Measurements from ENCODE around the gene MEGF10.

MEGF10 gene

DNA sequence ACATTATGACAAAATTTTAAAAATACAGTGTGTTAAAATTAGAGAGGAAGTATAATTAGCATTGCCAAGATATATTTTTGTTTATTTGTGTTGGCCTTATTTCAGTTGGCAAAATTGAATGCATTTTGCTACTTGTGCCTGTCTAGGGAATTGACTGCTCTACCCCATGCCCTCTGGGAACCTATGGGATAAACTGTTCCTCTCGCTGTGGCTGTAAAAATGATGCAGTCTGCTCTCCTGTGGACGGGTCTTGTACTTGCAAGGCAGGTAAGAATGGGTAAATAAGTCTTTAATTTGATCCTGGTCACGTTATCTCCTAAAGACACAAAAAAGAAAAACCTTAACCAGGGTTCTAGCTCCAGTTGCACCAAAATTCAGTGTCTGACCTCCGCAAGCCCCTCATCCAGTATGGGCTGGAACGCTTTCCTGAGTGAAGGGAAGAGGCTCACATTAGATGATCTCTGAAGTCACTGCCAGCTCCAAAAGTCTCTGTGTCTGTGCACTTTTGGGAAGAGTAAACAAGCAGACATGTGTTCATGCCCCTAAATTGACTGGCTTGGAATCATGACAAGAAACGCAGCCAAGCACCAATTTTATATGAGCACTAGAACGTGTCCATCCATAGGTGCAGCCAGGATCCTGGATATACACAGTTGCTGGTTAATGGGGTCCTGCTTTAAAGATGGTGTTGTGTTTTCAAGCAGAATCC is 128.5 kb downstream of the MEGF10 start:
- no peak for DNase-seq

DNA sequence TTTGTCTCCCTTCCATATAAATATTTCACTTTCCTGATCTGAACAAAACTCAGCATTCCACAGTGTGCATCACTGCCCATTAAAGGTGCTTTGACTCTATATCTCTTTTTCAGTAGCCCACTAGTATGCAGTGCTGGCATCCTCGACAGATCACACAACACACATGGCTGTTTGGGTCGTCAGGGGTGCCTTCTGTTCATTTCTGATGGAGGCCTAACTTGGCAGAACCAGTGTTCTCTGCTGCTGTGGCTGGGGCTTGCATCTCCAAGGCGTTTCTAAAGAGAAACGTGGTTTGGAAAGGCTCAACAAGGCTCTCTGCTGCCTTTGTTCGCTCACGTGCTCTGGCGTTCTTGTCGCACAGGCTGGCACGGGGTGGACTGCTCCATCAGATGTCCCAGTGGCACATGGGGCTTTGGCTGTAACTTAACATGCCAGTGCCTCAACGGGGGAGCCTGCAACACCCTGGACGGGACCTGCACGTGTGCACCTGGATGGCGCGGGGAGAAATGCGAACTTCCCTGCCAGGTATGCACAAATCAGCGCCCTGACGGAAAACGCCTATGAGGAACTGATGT is 129.2 kb downstream of the MEGF10 start:
- no peak for DNase-seq

DNA sequence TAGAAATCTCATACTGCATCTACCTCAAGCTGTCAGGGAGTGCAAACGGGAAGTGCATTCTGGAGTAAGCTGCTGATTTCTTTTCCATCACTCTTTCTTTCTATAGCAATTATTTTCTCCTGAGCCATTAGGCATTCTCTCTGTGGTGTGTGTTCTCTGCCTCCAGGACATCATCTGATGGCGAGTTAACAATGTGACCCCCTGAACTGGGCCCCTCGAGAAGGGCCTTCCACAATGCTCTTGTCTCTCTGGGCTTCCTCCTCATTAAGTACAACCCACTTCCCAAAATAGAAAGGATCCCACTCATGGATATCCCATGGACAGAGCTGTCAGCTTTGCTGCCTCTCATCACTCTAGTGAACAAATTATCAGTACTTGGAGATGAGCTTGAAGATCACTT is 130.2 kb downstream of the MEGF10 start:
- no peak for DNase-seq

DNA sequence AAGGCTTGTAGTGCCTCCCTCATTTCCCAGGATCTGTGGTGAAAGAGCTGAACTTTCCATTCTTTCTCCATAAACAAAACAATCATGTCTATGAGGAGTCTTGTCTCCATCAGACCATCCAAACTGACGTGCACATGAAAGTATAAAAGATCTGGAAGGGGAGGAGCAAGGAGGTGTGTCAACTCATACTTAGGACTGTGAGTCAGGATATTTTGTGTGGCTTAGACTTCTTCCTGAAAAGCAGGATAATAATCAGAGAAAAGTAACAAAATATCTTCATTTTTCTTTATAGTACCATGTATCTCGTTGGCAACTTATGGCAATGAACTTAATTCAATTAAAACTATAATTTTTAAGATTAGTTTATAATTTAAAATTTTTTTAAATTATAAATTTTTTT is 130.9 kb downstream of the MEGF10 start:
- no peak for DNase-seq

DNA sequence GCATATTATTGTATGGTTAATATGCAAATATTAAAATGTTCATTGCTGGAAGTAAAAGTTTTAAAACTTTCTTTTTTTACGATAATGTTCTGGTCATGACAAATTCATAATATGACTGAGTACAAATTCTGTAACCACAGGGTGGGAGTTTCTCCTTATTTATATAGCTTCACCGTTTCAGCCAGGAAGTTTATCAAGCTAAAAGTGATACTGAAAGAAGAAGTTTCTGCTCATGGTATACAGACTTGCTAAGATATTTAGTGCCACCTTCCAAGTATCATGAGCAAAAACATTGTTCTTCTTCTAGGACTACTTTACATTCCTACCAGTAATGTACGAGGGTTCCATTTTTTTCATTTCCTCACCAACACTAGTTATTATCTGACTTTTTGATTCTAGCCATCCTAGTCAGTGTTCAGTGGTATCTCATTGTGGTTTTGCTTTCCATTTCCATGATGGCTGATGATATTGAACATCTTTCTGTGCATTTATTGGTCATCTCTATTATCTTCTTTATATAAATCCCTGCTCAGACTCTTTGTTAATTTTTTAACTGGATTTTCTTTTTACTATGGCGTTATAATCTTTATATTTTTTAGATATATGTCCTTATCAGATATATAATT is 132.7 kb downstream of the MEGF10 start:
- no peak for DNase-seq

DNA sequence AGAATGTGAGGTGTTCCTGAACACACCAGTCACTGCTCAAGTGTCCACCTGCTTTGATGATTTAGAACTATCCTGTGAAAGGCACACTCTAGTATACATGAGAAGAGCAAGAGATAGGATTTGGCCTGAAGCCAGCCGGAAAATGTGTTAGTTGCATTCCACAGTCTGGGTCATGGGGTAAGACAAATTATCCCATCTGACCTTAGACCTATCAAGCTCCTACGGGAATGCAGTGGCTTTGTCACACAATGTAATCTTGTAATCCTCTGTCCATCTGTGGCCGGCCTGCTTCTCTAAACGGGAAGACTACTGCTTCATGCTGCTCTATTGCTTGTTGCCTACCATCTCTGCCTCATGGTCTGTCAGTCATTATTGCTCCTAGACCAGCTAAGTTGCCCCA is 134.4 kb downstream of the MEGF10 start:
- DNase-seq: no peak

DNA sequence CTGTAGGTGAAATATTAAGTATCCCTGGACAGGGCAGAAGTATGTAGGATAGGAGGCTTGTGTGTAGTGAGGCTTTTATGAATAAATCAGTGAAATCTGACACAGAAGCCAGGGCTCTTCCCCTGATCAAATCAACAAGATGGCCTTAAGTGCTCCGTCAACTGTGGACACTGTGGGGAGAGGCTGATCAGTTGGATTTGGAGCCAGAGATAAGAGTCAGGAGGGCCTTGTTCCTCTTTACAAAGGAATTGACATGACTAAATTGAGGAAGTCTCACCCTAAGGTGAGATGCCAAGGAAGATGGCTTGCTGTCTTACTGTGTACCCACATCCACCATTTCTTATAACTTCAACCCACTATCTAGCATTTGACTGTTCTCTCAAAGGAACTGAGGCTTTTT is 135.3 kb downstream of the MEGF10 start:
- no peak for DNase-seq

DNA sequence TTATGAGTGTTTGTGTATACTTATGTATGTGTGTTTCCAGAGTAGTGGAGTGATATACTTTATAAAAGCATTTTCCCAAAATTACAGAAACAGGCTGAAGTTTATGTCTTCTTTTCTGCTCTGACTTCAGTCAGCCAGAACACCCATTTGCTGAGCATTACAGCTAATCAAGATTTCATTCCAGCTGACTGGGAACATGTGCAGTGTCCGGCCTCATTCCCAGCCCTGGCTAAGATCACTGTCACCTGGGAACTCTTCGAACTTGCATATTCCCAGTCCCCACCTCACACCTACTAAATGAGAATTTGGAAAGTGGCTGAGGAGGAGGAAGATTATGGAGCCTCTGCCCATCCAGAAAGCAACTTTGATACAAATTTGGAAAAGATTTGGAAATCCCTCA is 136.1 kb downstream of the MEGF10 start:
- DNase-seq: no peak

DNA sequence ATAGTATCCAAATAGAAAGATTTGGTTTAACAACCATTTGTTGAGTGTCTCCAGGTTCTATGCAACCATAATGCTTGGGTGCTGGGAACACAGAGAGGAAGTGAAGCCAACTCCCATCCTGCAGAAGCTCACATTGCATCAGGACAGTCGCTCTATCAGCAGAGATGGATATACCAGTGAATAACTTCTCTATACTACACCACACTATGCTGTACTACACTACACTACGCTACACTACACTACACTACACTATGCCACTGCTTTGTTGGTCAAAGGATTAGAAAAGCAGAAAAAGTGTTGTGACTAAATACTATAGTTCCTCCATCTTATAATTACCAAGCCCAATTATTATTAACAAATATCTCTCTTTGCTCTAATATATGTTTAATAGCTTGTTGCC is 137.7 kb downstream of the MEGF10 start:
- DNase-seq: no peak

DNA sequence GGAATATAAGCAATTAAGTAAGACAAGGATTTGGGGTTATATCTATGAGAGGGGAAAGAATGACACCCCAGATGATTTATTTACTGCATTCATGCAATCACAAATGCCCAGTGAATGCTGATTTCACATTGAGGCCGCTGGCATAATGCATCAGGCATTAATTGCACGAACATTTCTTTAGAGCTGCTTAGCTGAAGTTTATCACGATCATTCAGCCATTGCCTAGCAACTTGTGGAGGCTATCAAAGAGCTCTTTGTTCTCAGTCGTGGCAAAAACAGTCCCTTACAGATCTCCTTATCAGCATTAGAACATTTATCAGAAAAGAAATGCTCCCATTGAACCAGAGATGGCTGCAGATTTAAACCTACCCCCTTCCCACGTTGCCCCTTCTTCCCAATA is 138.2 kb downstream of the MEGF10 start:
- DNase-seq: no peak

DNA sequence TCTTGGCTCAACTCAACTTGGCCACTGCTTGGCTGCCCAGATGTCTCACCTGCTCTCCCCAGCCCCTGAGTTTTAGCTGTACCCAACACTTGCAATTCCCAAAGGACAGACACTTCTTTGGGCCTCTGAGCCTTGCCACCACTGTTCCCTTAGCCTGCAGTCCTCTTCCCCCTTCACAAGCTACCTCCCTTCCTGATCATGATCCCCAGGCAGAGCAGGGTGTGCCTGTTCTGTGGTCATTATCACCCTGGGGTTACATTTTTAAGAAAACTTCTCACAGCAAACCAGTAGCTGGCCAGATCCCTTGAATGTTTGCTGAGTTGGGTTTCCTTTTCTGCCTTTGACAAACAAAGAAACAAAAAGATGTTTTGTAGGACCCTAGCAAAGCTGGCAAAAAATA is 139.3 kb downstream of the MEGF10 start:
- DNase-seq: no peak

DNA sequence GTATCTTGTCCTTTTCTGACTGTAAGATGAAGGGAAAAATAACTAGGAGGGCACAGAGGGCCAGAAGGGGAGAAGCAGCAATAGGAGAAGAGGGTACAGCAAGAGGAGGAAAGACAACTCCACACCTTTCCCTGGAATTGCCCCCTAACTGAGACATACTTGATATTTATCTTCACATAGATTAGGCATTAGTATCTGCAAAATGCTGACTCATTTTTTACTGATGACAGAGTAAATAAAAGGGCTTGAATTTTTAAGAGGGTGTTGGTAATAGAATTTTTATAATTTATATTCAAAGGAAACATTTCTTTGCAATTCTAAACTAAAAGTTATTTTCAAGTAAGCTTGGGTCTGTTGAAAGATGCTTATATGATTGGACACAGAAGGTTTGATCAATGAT is 140.0 kb downstream of the MEGF10 start:
- DNase-seq: no peak

DNA sequence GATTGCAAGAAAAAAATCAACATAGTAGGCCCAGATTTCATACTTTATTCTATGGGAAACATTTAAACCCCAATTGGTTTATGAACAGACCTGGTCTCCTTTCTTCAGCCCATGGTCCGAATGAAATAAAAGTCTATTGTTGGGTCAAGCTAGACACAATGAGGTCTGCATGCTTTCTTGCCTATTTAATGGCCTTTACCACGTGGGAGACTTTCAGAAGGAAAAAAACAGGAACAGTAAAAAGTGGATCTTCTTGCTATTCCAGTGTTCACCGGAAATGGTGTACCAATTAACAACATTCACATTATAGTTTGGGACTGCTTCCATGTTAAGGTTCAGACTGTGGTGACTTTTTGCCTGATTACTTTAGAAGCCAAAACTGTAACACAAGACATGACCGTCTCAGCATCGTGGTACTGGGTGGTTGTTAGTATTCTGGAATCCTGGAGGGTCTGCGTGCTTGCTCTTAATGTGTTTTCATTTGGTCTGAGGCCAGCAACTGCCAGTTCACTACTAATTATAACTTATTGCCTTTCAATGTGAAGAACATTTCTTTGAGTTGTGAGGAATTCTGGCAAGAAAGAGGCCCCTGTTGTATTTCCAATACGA is 141.5 kb downstream of the MEGF10 start:
- no peak for DNase-seq

DNA sequence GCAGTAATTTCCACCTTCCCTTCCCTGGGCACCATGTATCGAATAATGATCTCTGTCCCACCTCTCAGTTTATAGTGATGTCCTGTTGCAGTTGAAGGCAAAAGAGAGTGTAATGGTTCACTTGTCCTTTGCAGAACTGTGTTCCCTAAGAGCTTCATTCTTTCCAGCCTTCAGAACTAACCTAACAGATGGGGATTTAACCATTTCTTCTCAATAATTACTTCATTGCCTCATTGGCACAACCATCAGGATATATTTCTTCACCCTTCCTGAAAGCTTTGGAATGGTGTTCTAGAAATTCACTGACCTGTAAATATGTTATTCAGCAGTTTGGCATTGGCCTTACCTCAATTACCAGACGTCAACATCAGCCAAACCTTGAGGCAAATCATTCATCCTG is 142.9 kb downstream of the MEGF10 start:
- DNase-seq: no peak

DNA sequence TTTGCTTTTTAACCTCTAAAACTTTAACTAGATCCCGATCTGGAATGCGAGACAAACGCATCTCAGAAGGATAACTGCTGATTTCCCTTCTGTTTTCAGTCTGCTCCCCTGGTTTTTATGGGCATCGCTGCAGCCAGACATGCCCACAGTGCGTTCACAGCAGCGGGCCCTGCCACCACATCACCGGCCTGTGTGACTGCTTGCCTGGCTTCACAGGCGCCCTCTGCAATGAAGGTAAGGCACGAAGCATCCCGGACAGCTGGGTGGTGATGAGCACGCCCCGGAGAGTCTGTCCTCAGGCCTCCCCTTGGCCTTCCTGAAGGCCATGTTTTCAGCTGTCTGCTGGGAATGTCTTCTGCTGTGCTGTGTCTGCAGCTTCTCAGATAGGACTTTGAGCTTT is 144.0 kb downstream of the MEGF10 start:
- DNase-seq: no peak

DNA sequence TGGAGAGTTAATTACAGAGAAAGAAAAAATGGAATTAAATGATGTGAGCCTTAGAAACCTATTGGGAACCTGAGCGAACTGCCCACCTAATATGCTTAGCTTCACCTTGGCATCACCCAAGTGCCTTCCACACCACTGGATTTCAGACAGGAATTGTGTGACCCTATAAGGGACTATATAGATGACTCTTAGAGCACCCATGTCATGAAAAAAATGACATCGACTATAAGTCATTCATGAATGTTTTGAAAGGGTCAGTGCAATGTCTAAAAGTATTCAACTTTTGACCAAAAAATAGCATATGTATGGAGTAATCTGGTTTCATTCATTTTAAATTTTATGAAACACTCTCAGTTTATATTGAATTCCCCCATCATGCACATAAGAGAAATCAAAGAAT is 145.2 kb downstream of the MEGF10 start:
- DNase-seq: no peak

DNA sequence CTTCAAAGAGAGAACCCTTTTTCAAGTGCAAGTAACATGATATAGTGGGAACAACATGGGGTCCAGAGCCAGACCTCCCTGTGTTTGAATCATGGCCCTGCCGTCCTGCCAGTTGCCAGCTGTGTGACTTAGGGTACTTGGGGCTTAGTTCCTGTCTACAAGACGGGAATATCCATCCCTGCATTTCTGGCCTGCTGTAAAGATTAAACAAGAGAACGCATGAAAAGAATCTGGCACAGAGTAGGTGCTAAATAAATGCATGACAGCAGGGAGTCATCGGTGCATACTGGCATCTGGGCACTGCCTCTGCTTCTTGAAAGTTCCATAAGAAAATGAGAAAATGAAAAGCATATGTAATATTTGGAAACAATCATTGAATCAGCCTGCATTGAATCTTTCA is 149.0 kb downstream of the MEGF10 start:
- DNase-seq: no peak

DNA sequence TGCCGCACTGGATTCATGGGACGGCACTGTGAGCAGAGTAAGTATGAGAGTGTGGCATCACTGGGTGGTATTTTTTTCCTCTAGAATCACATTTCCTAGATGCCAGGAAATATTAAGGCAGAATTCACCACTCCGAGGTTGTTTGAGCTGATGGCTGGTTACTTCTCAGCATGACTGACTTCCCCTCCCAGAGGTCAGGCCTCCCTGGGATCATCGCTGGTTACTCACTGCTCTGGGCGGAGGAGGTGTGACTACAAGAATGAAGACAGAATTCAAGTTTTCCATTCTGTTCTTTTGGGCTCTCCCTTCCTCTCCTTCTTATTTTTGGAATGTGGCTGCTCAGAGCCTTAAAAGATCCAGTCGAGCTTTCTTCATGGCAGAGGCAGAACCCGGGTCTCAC is 150.2 kb downstream of the MEGF10 start:
- no peak for DNase-seq

DNA sequence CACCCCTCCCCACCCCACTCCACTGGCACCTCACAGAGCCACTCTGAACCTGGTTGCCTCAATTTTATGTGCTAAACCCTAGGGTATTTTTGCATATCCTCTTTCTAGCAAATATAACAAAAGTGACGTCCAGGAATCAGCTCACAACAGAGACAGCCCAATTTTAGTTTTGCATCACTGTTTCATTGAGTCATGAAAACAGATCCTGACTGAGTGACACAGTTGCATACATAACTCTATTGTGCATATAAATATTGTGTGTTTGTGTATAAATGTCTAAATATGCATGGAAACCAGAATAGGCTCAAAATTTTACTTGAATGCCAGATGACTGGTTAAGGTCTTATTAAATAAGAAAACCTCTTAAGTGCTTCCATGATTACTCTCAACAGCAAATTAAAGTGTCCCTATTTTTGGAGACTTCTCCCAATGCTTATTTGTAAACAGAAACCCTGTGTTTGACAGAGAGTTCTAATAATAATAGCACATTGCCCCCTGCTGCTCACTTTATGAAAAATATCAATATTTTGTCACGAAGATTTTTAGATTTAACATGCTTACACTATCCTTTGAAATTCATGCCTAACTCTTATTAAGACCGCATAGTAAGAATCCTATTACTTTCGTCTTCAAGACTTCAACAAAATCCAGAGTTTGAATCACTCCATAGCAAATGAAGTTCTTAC is 151.3 kb downstream of the MEGF10 start:
- no peak for DNase-seq

DNA sequence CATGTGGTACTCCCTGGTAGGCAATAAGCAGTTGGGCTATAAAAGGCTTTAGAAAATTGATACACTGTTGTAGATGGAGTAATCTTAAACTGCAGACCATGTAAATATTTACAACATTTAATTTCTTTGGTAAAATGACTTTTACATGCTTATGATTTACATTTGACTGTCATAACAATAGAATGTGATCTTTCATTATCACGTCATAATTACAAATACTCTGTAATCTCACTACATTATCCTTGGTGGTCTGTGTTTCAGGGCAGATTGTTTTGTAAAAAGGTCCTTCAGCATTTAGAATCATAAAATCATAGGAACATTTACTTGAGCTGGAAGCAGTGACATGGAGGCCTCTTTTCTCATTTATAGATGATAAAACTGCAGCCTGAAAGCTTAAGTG is 153.6 kb downstream of the MEGF10 start:
- DNase-seq: no peak

DNA sequence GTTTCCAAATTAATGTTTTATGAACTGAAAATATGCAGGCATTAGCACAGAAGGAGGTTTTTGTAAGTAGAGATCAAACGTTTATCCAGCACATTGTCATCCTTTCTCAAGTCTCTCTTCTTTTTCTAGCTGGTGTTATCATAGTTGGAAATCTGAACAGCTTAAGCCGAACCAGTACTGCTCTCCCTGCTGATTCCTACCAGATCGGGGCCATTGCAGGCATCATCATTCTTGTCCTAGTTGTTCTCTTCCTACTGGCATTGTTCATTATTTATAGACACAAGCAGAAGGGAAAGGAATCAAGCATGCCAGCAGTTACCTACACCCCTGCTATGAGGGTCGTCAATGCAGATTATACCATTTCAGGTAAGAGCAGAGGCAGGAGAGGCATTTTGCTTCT is 154.7 kb downstream of the MEGF10 start:
- DNase-seq: no peak

DNA sequence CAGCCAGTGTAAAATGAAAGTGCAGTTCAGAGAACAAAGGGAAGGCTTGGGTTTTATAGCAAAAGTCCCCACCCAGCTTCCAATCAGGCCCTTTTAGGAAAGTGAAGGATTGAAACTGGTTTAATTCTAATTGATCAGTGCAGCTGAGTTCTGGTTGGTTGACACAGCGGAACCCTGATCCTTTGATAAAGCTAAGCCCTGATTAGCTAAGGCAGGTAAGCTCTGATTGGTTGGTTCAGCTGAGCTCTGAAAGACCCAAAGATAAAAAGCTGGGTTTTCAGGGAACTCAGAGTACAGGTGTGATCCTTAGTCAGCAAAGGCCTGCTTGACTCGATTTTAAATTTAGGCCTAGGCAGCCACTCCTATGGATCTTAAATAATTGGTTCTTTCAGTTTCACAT is 156.0 kb downstream of the MEGF10 start:
- DNase-seq: no peak

DNA sequence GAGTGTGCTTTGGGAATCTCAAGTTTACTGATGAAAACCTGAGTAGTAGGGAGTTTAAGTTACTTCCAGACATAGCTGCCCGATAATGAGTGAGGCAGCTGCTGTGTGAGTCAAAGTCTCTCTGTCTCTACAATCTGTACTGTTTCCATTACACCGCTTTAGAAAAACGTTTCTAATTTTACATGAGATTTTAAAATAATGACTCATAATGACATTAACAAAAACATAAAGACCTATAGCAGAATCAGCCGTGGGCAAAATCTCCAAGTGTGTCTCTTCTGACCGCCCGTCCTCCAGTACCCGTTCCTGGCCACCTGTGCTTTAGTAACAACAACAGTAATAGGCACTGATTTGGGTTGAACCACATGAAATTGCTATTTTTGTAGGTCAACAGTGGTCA is 157.2 kb downstream of the MEGF10 start:
- DNase-seq: no peak

DNA sequence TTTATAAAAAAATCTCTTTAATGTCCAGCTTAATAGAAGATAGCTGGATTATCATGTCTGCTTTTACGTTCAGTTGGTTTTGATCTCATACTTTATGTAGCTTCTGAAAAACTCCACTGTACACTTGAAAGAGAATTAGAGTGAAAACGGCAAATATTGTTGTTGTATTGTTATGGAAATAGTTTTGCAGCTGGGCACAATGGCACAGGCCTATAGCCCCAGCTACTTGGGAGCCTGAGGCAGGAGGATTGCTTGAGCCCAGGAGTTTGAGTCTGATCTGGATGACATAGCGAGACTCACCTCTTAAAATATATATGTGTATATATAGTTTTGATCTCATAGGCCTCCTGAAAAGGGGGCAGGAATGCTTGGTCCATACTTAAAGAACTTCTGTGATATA is 159.4 kb downstream of the MEGF10 start:
- DNase-seq: no peak
